Body of pancreas (tissue), 4 donors: Measurements from ENCODE around the gene SPEM2.

ENCODE experiments used
- POLR2A ChIP-seq, 3 donors: fragments of 450-650 bp; IDR thresholded peaks; one replicate each; pipeline ENCODE4 v1.6.1; 2016; ENCODE audit warnings: antibody characterized with exemption in 3 of 3, mild to moderate bottlenecking in 2 of 3
- TF ChIP-seq, protein P1 (sequence below), 7 experiments: fragments of 450-650 bp in 4 of 7; fragments of 200-600 bp in 3 of 7; sonication (generic) in 3 of 7; IDR thresholded peaks; one replicate each; pipeline ENCODE4 v1.5.1; 2016 to 2019; ENCODE audit warnings: antibody characterized with exemption in 7 of 7

DNA sequence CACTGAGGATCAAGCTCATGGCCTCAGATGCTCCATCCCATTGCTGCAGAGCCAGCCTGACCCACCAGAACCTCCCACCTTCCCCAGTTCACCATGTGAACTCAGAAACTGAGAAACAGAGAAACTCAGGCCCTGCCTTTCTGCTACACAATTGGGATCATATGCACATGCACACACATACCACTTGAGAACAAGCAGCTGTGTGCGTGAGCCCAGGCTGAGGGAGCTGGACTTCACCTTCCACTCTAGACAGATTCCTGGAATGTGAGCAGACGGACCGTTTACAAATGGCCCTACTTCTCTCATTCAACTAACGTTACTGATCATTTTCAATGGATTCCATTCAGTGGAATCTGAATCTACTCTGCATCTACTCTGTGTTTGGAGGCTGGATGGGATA lies 1.7 kb upstream of the SPEM2 start:
- TF ChIP-seq, protein P1, sequence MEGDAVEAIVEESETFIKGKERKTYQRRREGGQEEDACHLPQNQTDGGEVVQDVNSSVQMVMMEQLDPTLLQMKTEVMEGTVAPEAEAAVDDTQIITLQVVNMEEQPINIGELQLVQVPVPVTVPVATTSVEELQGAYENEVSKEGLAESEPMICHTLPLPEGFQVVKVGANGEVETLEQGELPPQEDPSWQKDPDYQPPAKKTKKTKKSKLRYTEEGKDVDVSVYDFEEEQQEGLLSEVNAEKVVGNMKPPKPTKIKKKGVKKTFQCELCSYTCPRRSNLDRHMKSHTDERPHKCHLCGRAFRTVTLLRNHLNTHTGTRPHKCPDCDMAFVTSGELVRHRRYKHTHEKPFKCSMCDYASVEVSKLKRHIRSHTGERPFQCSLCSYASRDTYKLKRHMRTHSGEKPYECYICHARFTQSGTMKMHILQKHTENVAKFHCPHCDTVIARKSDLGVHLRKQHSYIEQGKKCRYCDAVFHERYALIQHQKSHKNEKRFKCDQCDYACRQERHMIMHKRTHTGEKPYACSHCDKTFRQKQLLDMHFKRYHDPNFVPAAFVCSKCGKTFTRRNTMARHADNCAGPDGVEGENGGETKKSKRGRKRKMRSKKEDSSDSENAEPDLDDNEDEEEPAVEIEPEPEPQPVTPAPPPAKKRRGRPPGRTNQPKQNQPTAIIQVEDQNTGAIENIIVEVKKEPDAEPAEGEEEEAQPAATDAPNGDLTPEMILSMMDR (IDR thresholded peaks at IDR 0.05) = no peak
- TF ChIP-seq POLR2A (IDR thresholded peaks at IDR 0.05) = no peak
